Bronchial epithelial cell (primary cell): Measurements from ENCODE around the gene NFX1. TPM values are rescaled to one million over a fixed set of nuclear protein-coding genes. Genes with fewer than 3 reads are reported as not detected.

Experiments used
- total RNA-seq: library from RNA; depleted of rRNA; stranded (reverse); fragments of >200 nt; gene quantifications from 2 replicates; pipeline ENCODE4 v1.2.1, GENCODE V29; 2014

The NFX1 gene
- total RNA-seq, 1 donor from 2014 or later, result 19.2 TPM

Other genes with a start within 250 kb of the NFX1 start
- 37.9 and 40.5 TPM in 2 replicates for gene SMU1, start 213.8 kb upstream of the NFX1 start, total RNA-seq
- gene B4GALT1, start 123.2 kb upstream of the NFX1 start, total RNA-seq, result 21.3 and 30.3 TPM in 2 replicates
- not detected in 2 replicates for gene SPINK4, start 50.3 kb upstream of the NFX1 start, total RNA-seq
- gene BAG1, start 25.8 kb upstream of the NFX1 start, total RNA-seq, result 56.5 and 68.7 TPM in 2 replicates
- 173 and 182 TPM in 2 replicates for gene CHMP5, start 25.5 kb upstream of the NFX1 start, total RNA-seq
- not detected in 2 replicates for gene AQP7, start 112.1 kb downstream of the NFX1 start, total RNA-seq
- 47.7 and 363 TPM in 2 replicates for gene AQP3, start 157.1 kb downstream of the NFX1 start, total RNA-seq
- gene NOL6, start 183.4 kb downstream of the NFX1 start, total RNA-seq, result 21.0 and 35.3 TPM in 2 replicates
- gene ANKRD18B, start 233.7 kb downstream of the NFX1 start, total RNA-seq, result 5.8 and 6.0 TPM in 2 replicates